Measurements from ENCODE around the gene ATF6B. TPM values are rescaled to one million over a fixed set of nuclear protein-coding genes. Genes with fewer than 3 reads are reported as not detected.

Gene ATF6B
- total and polyA plus RNA-seq, 2 of the 8 experiments (the other 6 are each of a cell fraction or from before 2014, with no cell fraction given), result 38.1 to 42.2 TPM

DNA sequence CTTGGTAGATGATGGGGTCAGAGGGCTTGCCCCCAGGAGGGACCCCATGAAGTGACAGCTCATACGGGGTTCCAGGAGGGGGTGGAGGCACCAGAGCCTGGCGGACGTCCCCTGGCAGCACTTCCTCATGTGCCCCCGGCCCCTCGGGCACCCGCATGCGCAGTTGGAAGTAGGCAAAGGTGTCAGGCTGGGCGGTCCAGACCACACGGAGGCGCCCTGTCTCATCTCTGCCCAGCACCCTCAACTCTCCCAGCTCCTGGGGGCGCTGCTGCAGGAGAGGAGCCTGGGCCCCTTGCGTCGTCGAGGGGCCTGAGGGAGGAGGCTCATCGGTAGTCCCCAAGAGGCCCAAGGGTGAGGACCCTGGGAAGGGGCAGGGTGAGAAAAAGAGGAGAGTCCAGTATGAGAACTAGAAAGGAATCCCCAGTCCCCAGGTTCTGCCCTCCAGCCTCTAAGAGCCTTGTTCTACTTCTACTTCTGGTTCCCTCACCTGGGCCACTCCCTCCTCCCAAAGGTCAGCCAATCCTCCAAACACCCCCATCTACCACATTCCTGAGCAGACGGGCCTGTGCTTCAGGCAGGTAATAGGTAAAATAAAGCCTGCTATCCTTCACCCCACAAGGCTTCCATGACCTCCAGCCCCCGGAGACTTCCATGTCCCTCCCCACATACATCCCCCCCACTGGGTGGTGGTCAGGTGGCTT is 42.1 kb downstream of the ATF6B start:
- POLR2A ChIA-PET (ENCODE audit: partially characterized antibody), result interaction anchor here (0.6 to 2.3 kb wide), 5 partner anchors 25 to 995 kb away, joined by 3 to 8 read pairs (median 3); no protein-coding TSS in a partner anchor
- H3K23ac ChIP-seq (ENCODE audit: insufficient read length), result no peak overlapping the region
- no peak overlapping the region for H3K18ac ChIP-seq (ENCODE audit: extremely low read depth, low read length)

More for the DNA sequence above, 42.1 kb downstream of the ATF6B start:
- Histone ChIP-seq H3K14ac (ENCODE audit: insufficient read length) (no peak overlapping the region), H3K56ac (replicated peaks; ENCODE audit: insufficient read length, low read depth, low read length) (no peak overlapping the region), H3K9ac (replicated peaks in 1 of 4; ENCODE audit: extremely low read depth in 1 of 4, low read depth in 3 of 4, low read length in 3 of 4) (no peak overlapping the region), H3K36me3 (ENCODE audit: control insufficient read depth in 2 of 4, insufficient read depth in 4 of 4, low read length in 3 of 4) (no peaks in the 10 kb centered on the region), H3K4ac (replicated peaks; ENCODE audit: insufficient read length, low read depth, low read length) (no peak overlapping the region), H3K4me3 (ENCODE audit: extremely low read depth in 1 of 4, insufficient read depth in 2 of 4, low read depth in 3 of 4, low read length in 4 of 4) (no peak overlapping the region), H4K5ac (ENCODE audit: insufficient read length, low read depth, low read length) (no peak overlapping the region), H2BK5ac (ENCODE audit: low read depth, low read length) (0 out of 2 replicates have a peak overlapping the region, but pooled peaks have one; percentile 30), H2AFZ (ENCODE audit: low read length) (no peak overlapping the region), H2AK5ac (ENCODE audit: low read depth, low read length) (peak overlapping the region; percentile 55; the same call in 1 of the 2 replicates), H2BK12ac (ENCODE audit: low read depth, low read length) (0 out of 2 replicates have a peak overlapping the region, but pooled peaks have one; percentile 71), H2BK120ac (replicated peaks; ENCODE audit: low read depth, low read length) (no peak overlapping the region), H2BK20ac (ENCODE audit: low read length) (no peak overlapping the region), H2BK15ac (ENCODE audit: low read length) (peak overlapping the region; percentile 61; the same call in 1 of the 2 replicates), H3K27ac (ENCODE audit: low read depth, low read length) (no peak overlapping the region), H3K23me2 (ENCODE audit: low read depth, low read length) (no peaks in the 10 kb centered on the region; the same call in 1 of the 2 replicates), H4K20me1 (replicated peaks in 1 of 2; ENCODE audit: control insufficient read depth in 1 of 2, insufficient read depth in 2 of 2, low read length in 2 of 2) (no peaks in the 10 kb centered on the region), H3K4me2 (ENCODE audit: insufficient read depth in 1 of 2, low read depth in 2 of 2, low read length in 2 of 2) (no peak overlapping the region), H3K79me1 (ENCODE audit: low read depth, low read length) (no peaks in the 10 kb centered on the region; the same call in 1 of the 2 replicates), H3K4me1 (replicated peaks in 1 of 4; ENCODE audit: control insufficient read depth in 3 of 4, insufficient read depth in 4 of 4, low read length in 3 of 4) (peaks cover 0 to 16% (median 7%) of the 10 kb centered on the region in 4 experiments; a peak in 5 of 7 replicates), H4K8ac (ENCODE audit: extremely low read depth, insufficient read depth, low read length) (no peak overlapping the region), H3K27me3 (replicated peaks in 1 of 4; ENCODE audit: control insufficient read depth in 3 of 4, extremely low read depth in 1 of 4, insufficient read depth in 3 of 4, low read length in 3 of 4) (peaks cover 0 to 13% (median 11%) of the 10 kb centered on the region in 4 experiments; a peak in 5 of 7 replicates), H3K79me2 (ENCODE audit: control insufficient read depth in 1 of 2, insufficient read depth in 2 of 2, low read length in 2 of 2) (no peaks in the 10 kb centered on the region), H4K91ac (replicated peaks; ENCODE audit: insufficient read length, low read length) (no peak overlapping the region), H3K9me3 (ENCODE audit: insufficient read depth in 2 of 2, low read depth in 1 of 2, low read length in 1 of 2) (no peaks in the 10 kb centered on the region)
- DNase-seq (ENCODE audit: low read depth in 1 of 2, low spot score in 2 of 2) (no peak), FAIRE-seq (no peak)
- WGBS, 2 experiments (ENCODE audit: extremely low coverage in 1 of 2, insufficient coverage in 1 of 2, insufficient read length in 1 of 2, insufficient replicate concordance in 2 of 2, low coverage in 1 of 2, low lambda C conversion rate in 2 of 2, missing lambda C conversion rate in 1 of 2), result 84% methylated on average over 17 of the region's 17 CpGs; no CpG with 5 or more reads in 1 of the 2 experiments
- CTCF ChIA-PET (ENCODE audit: partially characterized antibody), result interaction anchor here (0.6 to 4.8 kb wide), 10 partner anchors 10 to 1214 kb away, joined by 3 to 30 read pairs (median 3); partner anchors contain the start of gene TNXB
- TF ChIP-seq TAF1 (IDR thresholded peaks at IDR 0.05; ENCODE audit: low read depth, low read length) (no peak), SP4 (IDR thresholded peaks at IDR 0.05; ENCODE audit: low read length) (no peak)
- TF ChIP-seq, protein P1, sequence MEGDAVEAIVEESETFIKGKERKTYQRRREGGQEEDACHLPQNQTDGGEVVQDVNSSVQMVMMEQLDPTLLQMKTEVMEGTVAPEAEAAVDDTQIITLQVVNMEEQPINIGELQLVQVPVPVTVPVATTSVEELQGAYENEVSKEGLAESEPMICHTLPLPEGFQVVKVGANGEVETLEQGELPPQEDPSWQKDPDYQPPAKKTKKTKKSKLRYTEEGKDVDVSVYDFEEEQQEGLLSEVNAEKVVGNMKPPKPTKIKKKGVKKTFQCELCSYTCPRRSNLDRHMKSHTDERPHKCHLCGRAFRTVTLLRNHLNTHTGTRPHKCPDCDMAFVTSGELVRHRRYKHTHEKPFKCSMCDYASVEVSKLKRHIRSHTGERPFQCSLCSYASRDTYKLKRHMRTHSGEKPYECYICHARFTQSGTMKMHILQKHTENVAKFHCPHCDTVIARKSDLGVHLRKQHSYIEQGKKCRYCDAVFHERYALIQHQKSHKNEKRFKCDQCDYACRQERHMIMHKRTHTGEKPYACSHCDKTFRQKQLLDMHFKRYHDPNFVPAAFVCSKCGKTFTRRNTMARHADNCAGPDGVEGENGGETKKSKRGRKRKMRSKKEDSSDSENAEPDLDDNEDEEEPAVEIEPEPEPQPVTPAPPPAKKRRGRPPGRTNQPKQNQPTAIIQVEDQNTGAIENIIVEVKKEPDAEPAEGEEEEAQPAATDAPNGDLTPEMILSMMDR (IDR thresholded peaks at IDR 0.05; ENCODE audit: control extremely low read depth in 1 of 3, insufficient read depth in 1 of 3, low read depth in 1 of 3, low read length in 3 of 3), result peak in 1 of 3 experiments; percentile 35; a peak in 2 of 4 replicates

Data from H1 (cell line).